Tibial artery (tissue), 4 donors: ENCODE data around the gene ADAMTS14.

Experiments used
- DNase-seq, 2 donors: peaks; one replicate each; pipeline ENCODE4 v3.0.0-alpha.2; 2019
- H3K27ac ChIP-seq, 2 donors: fragments of 200-600 bp; sonication (generic) in 1 of 2; 1 replicate in 1 of 2; 2 replicates in 1 of 2; pipeline ENCODE4 v1.5.1; 2018 to 2019; ENCODE audit warnings: mild to moderate bottlenecking in 1 of 2
- H3K27me3 ChIP-seq, 2 donors: fragments of 200-600 bp; sonication (generic) in 1 of 2; one replicate each; pipeline versions ENCODE4 v1.5.1 to v1.6.0; 2016 to 2019
- H3K36me3 ChIP-seq, 3 donors: fragments of 200-600 bp; sonication (generic) in 2 of 3; one replicate each; pipeline ENCODE4 v1.5.1; 2016 to 2019; ENCODE audit warnings: mild to moderate bottlenecking in 2 of 3
- H3K4me1 ChIP-seq, 4 donors: fragments of 200-600 bp; sonication (generic) in 2 of 4; 1 replicate in 3 of 4; 2 replicates in 1 of 4; pipeline ENCODE4 v1.5.1; 2016 to 2019
- H3K4me3 ChIP-seq, 2 donors: fragments of 200-600 bp; sonication (generic) in 1 of 2; 1 replicate in 1 of 2; 2 replicates in 1 of 2; pipeline ENCODE4 v1.5.1; 2018 to 2019; ENCODE audit warnings: mild to moderate bottlenecking in 2 of 2
- H3K9me3 ChIP-seq, 3 donors: fragments of 200-600 bp; sonication (generic) in 1 of 3; one replicate each; pipeline ENCODE4 v1.5.1; 2016 to 2019
- intact Hi-C: fragments of 100-400 bp; cut with DNase I; formaldehyde crosslinking; loops from one replicate; pipeline ENCODE4 v1.15.0; 2023; ENCODE audit warnings: low total_unique reads
- TF ChIP-seq, protein P1 (sequence below), 2 experiments: fragments of 200-600 bp in 1 of 2; fragments of 450-650 bp in 1 of 2; IDR thresholded peaks; one replicate each; pipeline ENCODE4 v1.5.1; 2017 to 2019; ENCODE audit warnings: antibody characterized with exemption in 2 of 2, mild to moderate bottlenecking in 1 of 2, moderate library complexity in 1 of 2

The ADAMTS14 gene

GRCh38 chr10:70738761-70739121 lies 66.4 kb downstream of the ADAMTS14 start:
- peaks cover 0 to 10% (median 3%) of the 10 kb centered on the region in 4 donors for H3K4me1 ChIP-seq
- TF ChIP-seq, protein P1, sequence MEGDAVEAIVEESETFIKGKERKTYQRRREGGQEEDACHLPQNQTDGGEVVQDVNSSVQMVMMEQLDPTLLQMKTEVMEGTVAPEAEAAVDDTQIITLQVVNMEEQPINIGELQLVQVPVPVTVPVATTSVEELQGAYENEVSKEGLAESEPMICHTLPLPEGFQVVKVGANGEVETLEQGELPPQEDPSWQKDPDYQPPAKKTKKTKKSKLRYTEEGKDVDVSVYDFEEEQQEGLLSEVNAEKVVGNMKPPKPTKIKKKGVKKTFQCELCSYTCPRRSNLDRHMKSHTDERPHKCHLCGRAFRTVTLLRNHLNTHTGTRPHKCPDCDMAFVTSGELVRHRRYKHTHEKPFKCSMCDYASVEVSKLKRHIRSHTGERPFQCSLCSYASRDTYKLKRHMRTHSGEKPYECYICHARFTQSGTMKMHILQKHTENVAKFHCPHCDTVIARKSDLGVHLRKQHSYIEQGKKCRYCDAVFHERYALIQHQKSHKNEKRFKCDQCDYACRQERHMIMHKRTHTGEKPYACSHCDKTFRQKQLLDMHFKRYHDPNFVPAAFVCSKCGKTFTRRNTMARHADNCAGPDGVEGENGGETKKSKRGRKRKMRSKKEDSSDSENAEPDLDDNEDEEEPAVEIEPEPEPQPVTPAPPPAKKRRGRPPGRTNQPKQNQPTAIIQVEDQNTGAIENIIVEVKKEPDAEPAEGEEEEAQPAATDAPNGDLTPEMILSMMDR (IDR thresholded peaks at IDR 0.05): no peak
- H3K27me3 ChIP-seq: no peaks in the 10 kb centered on the region
- H3K27ac ChIP-seq: no peak overlapping the region
- no peak for DNase-seq
- H3K4me3 ChIP-seq: no peak overlapping the region
- intact Hi-C loops: no loop called here
- H3K36me3 ChIP-seq: no peaks in the 10 kb centered on the region
- no peaks in the 10 kb centered on the region for H3K9me3 ChIP-seq

- no peaks in the 10 kb centered on the region for H3K27me3 ChIP-seq
- no peaks in the 10 kb centered on the region for H3K9me3 ChIP-seq
- H3K27ac ChIP-seq: no peak overlapping the region
- intact Hi-C loops: no loop called here
- no peak overlapping the region for H3K4me3 ChIP-seq
- DNase-seq: no peak
- H3K4me1 ChIP-seq: peaks cover 0 to 10% (median 3%) of the 10 kb centered on the region in 4 donors
- TF ChIP-seq, protein P1 (IDR thresholded peaks at IDR 0.05): no peak
- no peaks in the 10 kb centered on the region for H3K36me3 ChIP-seq
Measured at GRCh38 chr10:70740406-70741288, 68.3 kb downstream of the ADAMTS14 start.

DNA sequence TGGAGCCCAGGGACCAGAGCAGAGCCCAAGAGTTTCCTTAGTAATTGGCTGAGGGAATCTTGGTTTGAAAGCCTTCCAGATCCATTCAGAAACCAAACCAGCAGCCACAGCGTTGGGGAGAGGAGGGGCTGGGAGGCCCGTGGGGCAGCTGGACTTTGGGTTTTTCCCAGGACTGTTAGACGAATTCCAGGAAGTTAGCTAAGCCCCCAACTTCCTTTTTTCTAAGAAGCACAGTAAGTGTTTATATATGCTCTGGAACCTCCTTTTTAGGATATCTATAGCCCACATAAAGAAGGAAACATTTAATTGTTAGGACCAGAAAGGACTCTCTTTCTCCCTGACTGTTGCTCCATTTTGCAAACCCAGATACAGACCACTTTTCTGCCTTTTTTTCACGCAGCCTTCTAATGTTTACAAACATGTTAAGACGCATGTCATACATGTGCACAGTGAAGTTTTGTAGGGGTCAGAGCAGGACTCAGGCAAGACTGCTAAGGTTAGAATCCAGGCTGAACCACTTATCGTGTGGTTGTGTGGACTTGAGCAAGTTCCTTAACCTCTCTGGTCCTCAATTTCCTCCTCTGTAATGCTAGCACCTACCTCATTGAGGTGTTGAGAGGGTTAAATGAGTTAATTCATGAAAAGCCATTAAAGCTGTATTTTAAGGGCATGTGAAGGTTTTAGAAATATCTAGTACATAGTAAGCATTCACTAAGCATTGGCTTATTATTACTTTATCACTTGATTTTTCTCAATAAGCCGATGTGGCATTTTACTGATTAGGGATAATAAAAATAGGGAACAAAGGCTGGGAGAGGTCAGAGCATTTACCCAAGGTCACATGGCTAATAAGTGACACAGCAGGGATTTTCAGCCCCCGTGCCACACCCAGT lies 70.5 kb downstream of the ADAMTS14 start:
- intact Hi-C loops: no loop called here
- no peak for DNase-seq
- H3K36me3 ChIP-seq: no peaks in the 10 kb centered on the region
- H3K27me3 ChIP-seq: no peaks in the 10 kb centered on the region
- H3K27ac ChIP-seq: no peak overlapping the region
- peaks cover 0 to 19% (median 3%) of the 10 kb centered on the region in 4 donors for H3K4me1 ChIP-seq
- no peaks in the 10 kb centered on the region for H3K9me3 ChIP-seq
- TF ChIP-seq, protein P1 (IDR thresholded peaks at IDR 0.05): no peak
- H3K4me3 ChIP-seq: no peak overlapping the region

- Histone ChIP-seq H3K36me3 (no peaks in the 10 kb centered on the region), H3K4me3 (no peak overlapping the region), H3K27ac (no peak overlapping the region), H3K9me3 (no peaks in the 10 kb centered on the region), H3K27me3 (no peaks in the 10 kb centered on the region), H3K4me1 (peaks cover 0 to 19% (median 3%) of the 10 kb centered on the region in 4 donors)
- DNase-seq: no peak
- intact Hi-C loops: no loop called here
- TF ChIP-seq, protein P1 (IDR thresholded peaks at IDR 0.05): no peak
Measured at GRCh38 chr10:70743430-70743788, 71.1 kb downstream of the ADAMTS14 start.

- TF ChIP-seq, protein P1 (IDR thresholded peaks at IDR 0.05): no peak
- peaks cover 0 to 19% (median 3%) of the 10 kb centered on the region in 4 donors for H3K4me1 ChIP-seq
- H3K4me3 ChIP-seq: no peak overlapping the region
- no peaks in the 10 kb centered on the region for H3K9me3 ChIP-seq
- no peaks in the 10 kb centered on the region for H3K27me3 ChIP-seq
- no peaks in the 10 kb centered on the region for H3K36me3 ChIP-seq
- no peak overlapping the region for H3K27ac ChIP-seq
- no peak for DNase-seq
- intact Hi-C loops: no loop called here
Measured at GRCh38 chr10:70743879-70744278, 71.6 kb downstream of the ADAMTS14 start.
